ENCODE results near the gene KIFAP3.

DNA sequence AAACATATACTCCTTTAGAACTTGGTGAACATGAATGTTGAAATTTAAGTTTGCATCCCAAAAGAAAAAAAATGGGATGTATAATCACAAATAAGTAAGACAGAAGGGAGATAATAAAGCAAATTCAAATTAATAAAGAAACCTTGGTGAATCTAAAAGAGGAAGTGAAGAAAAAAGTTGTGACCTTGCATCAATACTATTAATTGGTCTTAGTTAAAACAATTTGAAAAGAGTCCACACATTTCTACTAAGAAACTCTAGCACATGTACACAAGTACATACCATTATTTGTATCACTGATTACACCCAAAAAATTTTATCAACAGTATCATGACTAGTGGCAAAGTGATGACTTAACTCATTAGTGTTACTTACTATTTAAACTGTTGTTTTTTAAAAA lies 100.4 kb downstream of the KIFAP3 start:
- TF ChIP-seq, protein P1, sequence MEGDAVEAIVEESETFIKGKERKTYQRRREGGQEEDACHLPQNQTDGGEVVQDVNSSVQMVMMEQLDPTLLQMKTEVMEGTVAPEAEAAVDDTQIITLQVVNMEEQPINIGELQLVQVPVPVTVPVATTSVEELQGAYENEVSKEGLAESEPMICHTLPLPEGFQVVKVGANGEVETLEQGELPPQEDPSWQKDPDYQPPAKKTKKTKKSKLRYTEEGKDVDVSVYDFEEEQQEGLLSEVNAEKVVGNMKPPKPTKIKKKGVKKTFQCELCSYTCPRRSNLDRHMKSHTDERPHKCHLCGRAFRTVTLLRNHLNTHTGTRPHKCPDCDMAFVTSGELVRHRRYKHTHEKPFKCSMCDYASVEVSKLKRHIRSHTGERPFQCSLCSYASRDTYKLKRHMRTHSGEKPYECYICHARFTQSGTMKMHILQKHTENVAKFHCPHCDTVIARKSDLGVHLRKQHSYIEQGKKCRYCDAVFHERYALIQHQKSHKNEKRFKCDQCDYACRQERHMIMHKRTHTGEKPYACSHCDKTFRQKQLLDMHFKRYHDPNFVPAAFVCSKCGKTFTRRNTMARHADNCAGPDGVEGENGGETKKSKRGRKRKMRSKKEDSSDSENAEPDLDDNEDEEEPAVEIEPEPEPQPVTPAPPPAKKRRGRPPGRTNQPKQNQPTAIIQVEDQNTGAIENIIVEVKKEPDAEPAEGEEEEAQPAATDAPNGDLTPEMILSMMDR (IDR thresholded peaks at IDR 0.05): no peak
- no peak for TF ChIP-seq ZFX (IDR thresholded peaks at IDR 0.05; ENCODE audit: borderline replicate concordance)
